NCI-H524 treated with DMSO at 0.1 percent for 48 hours (cell line): ENCODE data around the gene CLIP2.

ENCODE experiments used
- DNase-seq: peaks from one replicate; lab custom pipeline; 2025; lab: John Stamatoyannopoulos, UW

Gene CLIP2

GRCh38 chr7:74271742-74272141 is 17.5 kb upstream of the CLIP2 start:
- DNase-seq = no peak

GRCh38 chr7:74272305-74273038 is 16.7 kb upstream of the CLIP2 start:
- DNase-seq = no peak

- no peak for DNase-seq
These were observed 13.8 kb upstream of the CLIP2 start for GRCh38 chr7:74275401-74275881.

- no peak for DNase-seq
These were observed 11.6 kb upstream of the CLIP2 start for GRCh38 chr7:74277636-74278035.

GRCh38 chr7:74280985-74281384 is 8.2 kb upstream of the CLIP2 start:
- DNase-seq = no peak

- no peak for DNase-seq
These were observed 6.3 kb upstream of the CLIP2 start for GRCh38 chr7:74282748-74283459.

GRCh38 chr7:74283858-74284447 is 5.3 kb upstream of the CLIP2 start:
- DNase-seq = no peak

GRCh38 chr7:74284781-74285259 is 4.4 kb upstream of the CLIP2 start:
- DNase-seq = no peak

- DNase-seq = no peak
These were observed 3.1 kb upstream of the CLIP2 start for GRCh38 chr7:74286131-74286530.

GRCh38 chr7:74287303-74288033 is 1.7 kb upstream of the CLIP2 start:
- no peak for DNase-seq

- no peak for DNase-seq
These were observed 949 bp upstream of the CLIP2 start for GRCh38 chr7:74288034-74288881.

- no peak for DNase-seq
These were observed 699 bp downstream of the CLIP2 start for GRCh38 chr7:74289659-74290552.

GRCh38 chr7:74290553-74290950 is 1.3 kb downstream of the CLIP2 start:
- no peak for DNase-seq

GRCh38 chr7:74290981-74291441 is 1.8 kb downstream of the CLIP2 start:
- no peak for DNase-seq

GRCh38 chr7:74291535-74291934 is 2.3 kb downstream of the CLIP2 start:
- no peak for DNase-seq

- DNase-seq = no peak
These were observed 3.8 kb downstream of the CLIP2 start for GRCh38 chr7:74292757-74293576.

GRCh38 chr7:74293577-74293908 is 4.3 kb downstream of the CLIP2 start:
- DNase-seq = no peak

GRCh38 chr7:74294191-74294998 is 5.2 kb downstream of the CLIP2 start:
- no peak for DNase-seq
